HG02610 (cell line): ENCODE measurements around the gene ANP32A.

ENCODE experiments used
- ATAC-seq: cut with Tn5 transposase; IDR thresholded peaks from one replicate; pipeline ENCODE4 v1.9.1; 2021; ENCODE audit warnings: mild to moderate bottlenecking, moderate library complexity; ENCODE audit not compliant: unreplicated experiment

The ANP32A gene

GRCh38 chr15:68800875-68801274, 19.8 kb downstream of the ANP32A start:
- ATAC-seq = no peak

- no peak for ATAC-seq
These were observed 22.2 kb downstream of the ANP32A start for GRCh38 chr15:68798346-68799094.

DNA sequence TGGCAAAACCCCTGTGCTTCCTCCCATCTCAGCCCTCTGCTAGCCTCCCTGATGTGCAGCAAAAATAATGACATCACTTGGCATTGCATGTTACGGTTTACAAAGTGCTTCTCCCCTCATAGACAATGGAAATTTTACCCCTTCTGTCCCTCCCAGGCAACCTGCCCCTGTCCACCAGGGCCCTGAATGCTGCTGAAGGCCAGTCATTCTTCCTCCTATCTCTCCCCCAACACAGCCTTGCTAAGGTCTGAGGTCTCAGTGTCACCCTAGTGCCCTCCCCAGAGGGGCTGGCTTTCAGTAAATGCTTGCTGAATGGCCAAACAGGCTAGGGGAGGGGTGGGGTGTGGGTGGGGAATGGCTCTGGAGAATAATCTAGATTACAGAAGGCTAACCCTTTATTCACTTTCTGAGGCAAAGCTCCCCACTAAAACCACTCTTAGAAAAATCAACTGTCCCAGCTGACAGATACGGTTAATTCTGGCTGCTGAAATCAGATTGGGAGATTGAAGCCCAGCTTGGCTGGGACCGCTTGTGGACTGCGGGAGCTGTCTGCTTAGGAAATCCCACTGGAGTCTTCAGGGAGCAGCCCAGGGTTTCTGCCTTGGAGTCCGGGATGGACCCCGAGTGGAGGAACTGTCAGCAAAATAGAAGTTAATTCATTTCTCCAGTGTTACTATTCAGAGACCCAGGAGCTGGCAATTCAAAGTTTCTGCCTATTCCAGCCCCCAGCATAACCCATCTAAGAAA, 22.9 kb downstream of the ANP32A start:
- ATAC-seq = no peak

GRCh38 chr15:68797191-68797590, 23.5 kb downstream of the ANP32A start:
- ATAC-seq = peak; percentile 47

GRCh38 chr15:68796576-68796975, 24.1 kb downstream of the ANP32A start:
- no peak for ATAC-seq

DNA sequence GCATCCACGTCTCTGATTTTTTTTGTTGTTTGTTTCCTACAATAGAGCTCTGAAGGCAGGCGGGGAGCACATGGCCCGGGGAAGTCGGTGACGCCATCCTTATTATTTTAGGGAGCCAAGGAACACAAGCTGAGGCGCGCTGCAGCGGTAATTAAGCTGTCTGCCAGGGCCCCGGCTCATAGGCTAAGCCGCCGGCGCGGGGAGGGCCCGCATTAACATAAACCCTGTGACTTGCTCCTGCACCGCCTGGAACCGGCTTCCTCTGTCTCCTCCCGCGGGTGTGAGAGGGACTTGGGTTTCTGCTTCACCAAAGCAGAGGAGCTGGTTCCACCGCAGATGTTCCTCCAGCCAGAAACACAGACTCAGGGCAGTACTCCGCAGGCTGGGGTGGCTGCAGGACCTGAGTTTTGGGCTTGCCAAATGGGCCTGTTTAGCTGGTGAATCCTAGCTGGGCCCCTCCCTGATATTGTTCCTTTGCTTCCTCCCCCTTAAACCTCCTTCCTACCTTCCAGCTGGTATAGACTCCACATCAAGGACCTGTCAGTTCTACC, 25.3 kb downstream of the ANP32A start:
- peak; percentile 41 for ATAC-seq

DNA sequence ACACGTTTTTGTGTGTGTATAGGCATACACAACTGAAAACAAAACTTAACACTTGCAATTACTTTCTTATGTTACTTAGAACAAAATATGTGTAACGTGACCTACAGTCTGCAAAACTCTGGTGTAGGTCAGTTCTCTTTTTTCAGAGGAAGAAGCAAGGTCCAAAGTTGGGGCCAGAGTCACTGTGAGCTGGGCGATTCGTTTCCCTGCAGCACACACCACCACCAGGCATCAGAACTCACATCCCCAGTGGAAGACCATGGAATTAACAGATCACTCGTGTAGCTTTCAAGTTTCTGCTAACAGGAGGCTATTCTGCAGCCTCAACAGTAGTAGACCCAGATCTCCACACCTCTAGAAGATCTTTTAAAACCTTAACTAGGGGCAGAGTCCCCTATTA, 25.8 kb downstream of the ANP32A start:
- no peak for ATAC-seq

GRCh38 chr15:68794307-68794706, 26.4 kb downstream of the ANP32A start:
- no peak for ATAC-seq

- no peak for ATAC-seq
These were observed 26.9 kb downstream of the ANP32A start for GRCh38 chr15:68793776-68794175.

DNA sequence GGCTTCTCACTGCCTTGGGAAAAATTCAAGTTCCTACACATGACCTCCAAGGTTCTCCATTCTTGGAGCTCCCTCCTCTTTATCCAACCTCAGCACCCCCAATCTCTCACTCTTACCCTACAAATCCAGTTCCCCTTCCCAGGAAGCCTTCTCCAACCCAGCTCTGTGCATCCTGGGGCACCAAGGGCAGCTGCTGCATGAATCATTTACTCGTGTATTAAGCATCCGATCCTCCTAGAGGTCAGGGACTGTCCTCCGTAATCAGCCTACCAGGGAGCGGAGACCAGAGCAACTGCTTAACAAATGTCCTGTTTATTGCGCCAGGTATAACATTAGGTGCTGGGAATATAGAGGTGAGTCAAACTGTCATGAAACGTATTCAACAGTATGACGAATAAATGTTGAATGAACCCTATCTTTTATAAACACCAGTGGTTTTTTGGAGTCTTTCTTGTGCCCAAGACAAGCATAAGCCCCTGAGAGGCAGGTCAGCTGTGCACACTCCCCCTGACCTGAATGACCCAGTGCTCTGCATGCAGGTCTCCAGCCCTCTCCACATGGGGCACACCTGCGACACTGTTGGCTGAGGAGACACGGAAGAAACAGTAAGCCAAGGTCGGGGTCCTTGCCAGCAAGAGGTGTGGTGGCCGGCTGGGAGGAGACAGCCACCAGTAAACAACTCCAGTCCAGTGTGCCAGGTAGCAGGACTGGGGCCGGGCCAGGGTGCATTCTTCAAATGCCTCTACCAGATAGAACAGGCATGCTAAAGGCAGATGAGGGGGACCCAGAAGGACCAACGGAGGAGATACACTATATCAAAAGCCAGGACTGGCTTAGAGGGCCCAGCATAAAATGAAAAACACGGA, 27.6 kb downstream of the ANP32A start:
- no peak for ATAC-seq

DNA sequence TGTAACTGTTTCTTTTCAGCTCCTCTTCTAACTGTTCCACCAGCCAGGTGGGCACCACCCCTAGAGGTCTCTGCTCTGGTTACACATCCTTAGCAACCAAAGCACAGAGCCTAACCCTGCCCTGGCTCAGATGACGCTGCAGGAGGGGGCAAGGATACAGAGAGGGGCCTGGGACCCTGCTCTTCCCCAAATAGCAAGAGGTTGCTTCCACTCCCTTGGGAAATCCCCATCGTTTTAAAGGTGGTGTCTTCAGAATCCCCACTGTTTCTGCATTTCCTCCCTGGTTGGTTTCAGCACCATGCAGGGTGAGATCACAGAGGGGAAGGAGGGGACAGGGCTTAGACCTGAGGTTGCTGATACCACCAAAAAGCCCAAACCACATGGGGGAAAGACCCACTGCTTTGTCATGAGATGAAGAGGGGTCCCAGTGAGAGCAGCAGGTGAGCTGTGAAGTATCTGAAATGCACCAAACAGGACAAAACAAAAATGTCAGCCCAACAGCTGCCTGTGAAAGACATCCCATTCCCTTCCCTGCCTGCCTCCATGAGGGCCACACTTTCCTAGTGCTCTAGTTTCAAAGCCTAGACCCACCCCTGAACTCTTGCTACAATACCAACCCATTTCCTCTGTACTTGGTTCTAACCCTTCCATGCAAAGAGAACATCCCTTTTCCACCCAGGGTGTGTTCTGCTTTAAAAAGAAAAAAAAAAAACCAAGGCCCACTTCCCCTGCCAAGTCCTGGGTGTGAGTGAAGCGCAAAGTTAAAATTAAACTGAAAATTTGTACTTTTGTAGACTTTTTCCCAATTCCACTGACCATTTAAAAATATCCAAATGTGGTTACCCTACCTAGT, 29.0 kb downstream of the ANP32A start:
- ATAC-seq = peak; percentile 71

DNA sequence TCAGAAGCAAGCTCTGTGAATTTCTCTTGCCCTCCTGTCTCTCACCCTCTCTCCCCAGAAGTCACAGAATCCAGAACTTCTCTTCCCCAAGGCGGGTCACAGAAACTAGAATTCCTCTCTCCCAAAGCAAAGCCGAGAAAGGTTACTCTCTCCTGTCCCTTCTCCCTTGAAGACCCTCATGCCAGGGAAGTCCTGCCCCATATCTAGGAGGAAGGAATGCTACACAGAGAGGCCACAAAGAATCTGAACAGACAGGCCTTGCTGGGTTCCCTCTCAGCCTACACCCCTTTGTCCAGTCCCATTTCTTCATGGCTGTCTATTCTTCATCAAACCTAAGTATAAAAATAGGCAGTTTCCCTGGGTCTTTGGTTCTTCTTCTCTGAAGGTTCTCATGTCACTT, 29.8 kb downstream of the ANP32A start:
- ATAC-seq = no peak

GRCh38 chr15:68790242-68790575, 30.5 kb downstream of the ANP32A start:
- no peak for ATAC-seq

DNA sequence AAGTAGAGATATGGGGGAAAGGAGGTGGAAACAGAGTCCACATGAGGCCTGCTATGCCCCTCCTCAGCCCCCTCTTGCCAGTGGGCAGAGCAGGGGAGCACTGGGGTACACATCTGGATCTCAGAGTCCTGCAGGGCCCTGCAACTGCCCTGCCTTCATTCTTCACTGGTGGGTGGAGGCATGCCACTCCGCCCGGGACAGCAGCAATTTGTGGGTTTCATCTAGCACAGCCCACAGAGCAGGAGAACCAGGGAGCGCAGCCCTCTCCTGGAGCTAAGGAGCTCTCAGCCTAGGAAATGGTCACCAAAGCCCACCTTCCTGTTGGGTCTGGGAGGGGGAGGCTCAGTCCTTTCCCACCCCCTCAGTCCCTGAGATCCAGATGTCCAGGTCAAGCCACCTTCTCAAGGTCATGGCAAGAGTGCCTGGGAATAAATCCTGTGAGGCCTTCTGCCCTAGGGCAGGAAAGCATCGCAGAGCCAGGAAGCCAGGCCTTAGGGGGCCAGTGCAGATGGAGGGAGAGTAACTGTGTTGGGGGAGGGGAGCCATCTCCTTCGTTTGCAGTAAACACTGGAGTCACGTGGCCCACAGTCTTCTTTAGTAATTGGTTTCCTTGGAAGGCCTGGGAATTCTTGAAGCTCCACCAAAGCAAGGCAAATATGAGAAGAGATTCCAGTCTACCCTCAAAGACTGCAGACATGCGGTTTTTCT, 31.0 kb downstream of the ANP32A start:
- no peak for ATAC-seq

GRCh38 chr15:68789091-68789490, 31.6 kb downstream of the ANP32A start:
- ATAC-seq = no peak

GRCh38 chr15:68788264-68788624, 32.5 kb downstream of the ANP32A start:
- ATAC-seq = no peak

- ATAC-seq = no peak
These were observed 33.0 kb downstream of the ANP32A start for GRCh38 chr15:68787609-68788263.

- no peak for ATAC-seq
These were observed 33.9 kb downstream of the ANP32A start for GRCh38 chr15:68786753-68787152.

- no peak for ATAC-seq
These were observed 35.2 kb downstream of the ANP32A start for GRCh38 chr15:68785541-68785940.
